Activated naive CD4-positive, alpha-beta T cell treated with anti-CD3 and anti-CD28 coated beads, Interleukin-2, amount 50 U/mL, for 24 hours (primary cell): ENCODE data around the gene URAD.
"Not testable (repeated sequence)": the region's sequence is repeated elsewhere in the genome, so short reads cannot be mapped to it uniquely, and the experiment has no call there.

Experiments used
- H3K27ac Mint-ChIP-seq: one replicate; pipeline ENCODE4 v1.8.0; 2021; ENCODE audit warnings: mild to moderate bottlenecking, mixed read lengths
- H3K27me3 Mint-ChIP-seq: one replicate; pipeline ENCODE4 v1.8.0; 2021; ENCODE audit warnings: mixed read lengths
- H3K36me3 Mint-ChIP-seq: one replicate; pipeline ENCODE4 v1.8.0; 2021; ENCODE audit warnings: mixed read lengths
- H3K4me1 Mint-ChIP-seq: one replicate; pipeline ENCODE4 v1.8.0; 2021; ENCODE audit warnings: mixed read lengths
- H3K4me3 Mint-ChIP-seq: one replicate; pipeline ENCODE4 v1.8.0; 2021; ENCODE audit warnings: mild to moderate bottlenecking, mixed read lengths
- H3K9me3 Mint-ChIP-seq: one replicate; pipeline ENCODE4 v1.8.0; 2021; ENCODE audit warnings: mixed read lengths

URAD gene

GRCh38 chr13:28010046-28010445 is 21.6 kb upstream of the URAD start:
- peak overlapping the region; percentile 31 for H3K27ac Mint-ChIP-seq
- peaks cover 5% of the 10 kb centered on the region for H3K27me3 Mint-ChIP-seq
- no peaks in the 10 kb centered on the region for H3K9me3 Mint-ChIP-seq
- H3K4me3 Mint-ChIP-seq, result no peak overlapping the region
- no peaks in the 10 kb centered on the region for H3K36me3 Mint-ChIP-seq
- no peaks in the 10 kb centered on the region for H3K4me1 Mint-ChIP-seq

GRCh38 chr13:28005016-28005415 is 16.5 kb upstream of the URAD start:
- H3K4me1 Mint-ChIP-seq, H3K27me3 Mint-ChIP-seq, H3K27ac Mint-ChIP-seq, H3K36me3 Mint-ChIP-seq, H3K9me3 Mint-ChIP-seq, H3K4me3 Mint-ChIP-seq: not testable (repeated sequence)

DNA sequence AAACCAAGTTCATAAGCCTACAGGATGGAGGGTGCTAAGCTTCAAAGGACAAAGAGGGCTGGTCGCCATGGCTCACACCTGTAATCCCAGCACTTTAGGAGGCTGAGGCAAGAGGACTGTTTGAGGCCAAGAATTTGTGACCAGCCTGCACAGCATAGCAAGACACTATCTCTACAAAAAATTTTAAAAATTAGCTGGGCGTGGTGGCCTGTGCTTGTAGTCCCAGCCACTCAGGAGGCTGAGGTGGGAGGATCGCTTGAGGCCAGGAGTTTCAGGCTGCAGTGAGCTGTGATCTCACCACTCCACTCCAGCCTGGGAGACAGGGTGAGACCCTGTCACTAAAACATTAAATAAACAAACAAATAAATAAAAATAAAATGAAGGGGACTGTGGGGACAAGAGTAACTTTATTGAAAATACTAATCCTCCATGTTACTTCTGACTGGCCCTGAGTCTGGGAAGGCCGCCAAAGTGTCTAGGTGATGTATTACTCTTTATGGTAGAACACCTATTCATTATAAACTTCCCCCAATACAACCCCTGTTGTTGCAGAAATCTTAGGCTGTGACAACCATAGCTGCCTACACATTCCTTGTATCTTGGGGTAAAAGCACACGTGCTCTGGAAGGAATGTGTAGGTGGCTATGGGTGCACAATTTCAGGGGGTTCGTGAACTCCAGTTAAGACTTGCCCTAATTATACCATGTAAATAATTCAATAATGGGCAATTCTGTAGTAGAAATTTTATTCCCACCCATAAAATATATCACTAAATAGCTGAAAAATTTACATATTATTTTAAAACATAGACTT is 14.6 kb upstream of the URAD start:
- Mint-ChIP-seq H3K27me3 (no peaks in the 10 kb centered on the region), H3K4me1 (peaks cover 1% of the 10 kb centered on the region), H3K4me3 (no peak overlapping the region), H3K27ac (no peak overlapping the region), H3K9me3 (no peaks in the 10 kb centered on the region), H3K36me3 (no peaks in the 10 kb centered on the region)

- Mint-ChIP-seq H3K27me3 (no peaks in the 10 kb centered on the region), H3K9me3 (no peaks in the 10 kb centered on the region), H3K36me3 (no peaks in the 10 kb centered on the region), H3K4me3 (no peak overlapping the region), H3K27ac (no peak overlapping the region), H3K4me1 (peaks cover 3% of the 10 kb centered on the region)
These were observed 13.5 kb upstream of the URAD start for GRCh38 chr13:28001837-28002473.

DNA sequence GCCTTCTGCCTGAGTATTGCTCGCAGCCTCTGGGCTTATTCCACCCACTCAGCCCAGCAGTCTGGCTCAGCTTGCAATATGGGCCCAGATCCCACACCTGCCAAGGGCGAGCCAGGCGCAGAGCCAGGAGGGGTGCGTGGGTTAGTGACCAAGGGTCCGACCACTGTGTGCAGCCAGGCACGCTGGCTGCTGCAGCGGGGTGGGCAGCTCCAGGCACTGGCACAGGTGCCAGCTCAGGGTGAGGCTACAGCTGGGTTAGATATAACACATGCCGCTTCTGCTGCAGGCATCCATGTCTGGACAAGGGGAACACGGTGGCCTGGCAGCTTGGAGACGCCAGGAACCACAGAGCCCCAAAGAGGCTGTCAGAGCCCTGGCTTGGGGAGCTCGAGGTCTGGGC is 12.6 kb upstream of the URAD start:
- no peak overlapping the region for H3K4me3 Mint-ChIP-seq
- no peaks in the 10 kb centered on the region for H3K9me3 Mint-ChIP-seq
- H3K27me3 Mint-ChIP-seq, result no peaks in the 10 kb centered on the region
- no peak overlapping the region for H3K27ac Mint-ChIP-seq
- no peaks in the 10 kb centered on the region for H3K36me3 Mint-ChIP-seq
- H3K4me1 Mint-ChIP-seq, result peaks cover 3% of the 10 kb centered on the region

DNA sequence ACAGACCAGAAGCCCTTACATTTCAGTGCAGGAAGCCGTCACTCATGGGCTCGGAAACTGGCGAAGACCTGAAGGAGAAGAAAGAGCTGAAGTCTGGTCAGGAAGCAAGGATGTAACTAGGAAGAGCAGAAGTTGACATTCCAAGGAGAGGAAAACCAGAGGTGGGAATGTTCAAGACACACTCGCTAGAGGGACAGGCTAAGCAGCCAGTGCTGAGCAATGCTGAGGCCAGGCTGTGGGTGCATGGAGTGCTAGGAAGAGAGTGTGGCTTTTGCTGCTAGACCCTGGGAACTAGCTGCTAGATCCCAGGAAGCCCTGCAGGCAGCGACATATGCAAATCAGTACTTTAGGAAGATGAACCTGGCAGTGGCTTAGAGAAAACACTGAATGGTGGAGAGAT is 12.1 kb upstream of the URAD start:
- no peaks in the 10 kb centered on the region for H3K27me3 Mint-ChIP-seq
- peaks cover 3% of the 10 kb centered on the region for H3K4me1 Mint-ChIP-seq
- H3K4me3 Mint-ChIP-seq, result no peak overlapping the region
- H3K27ac Mint-ChIP-seq, result no peak overlapping the region
- H3K36me3 Mint-ChIP-seq, result no peaks in the 10 kb centered on the region
- H3K9me3 Mint-ChIP-seq, result no peaks in the 10 kb centered on the region

GRCh38 chr13:27997904-27998522 is 9.5 kb upstream of the URAD start:
- H3K27ac Mint-ChIP-seq, result no peak overlapping the region
- H3K9me3 Mint-ChIP-seq, result no peaks in the 10 kb centered on the region
- peaks cover 3% of the 10 kb centered on the region for H3K4me1 Mint-ChIP-seq
- no peak overlapping the region for H3K4me3 Mint-ChIP-seq
- H3K36me3 Mint-ChIP-seq, result no peaks in the 10 kb centered on the region
- no peaks in the 10 kb centered on the region for H3K27me3 Mint-ChIP-seq

DNA sequence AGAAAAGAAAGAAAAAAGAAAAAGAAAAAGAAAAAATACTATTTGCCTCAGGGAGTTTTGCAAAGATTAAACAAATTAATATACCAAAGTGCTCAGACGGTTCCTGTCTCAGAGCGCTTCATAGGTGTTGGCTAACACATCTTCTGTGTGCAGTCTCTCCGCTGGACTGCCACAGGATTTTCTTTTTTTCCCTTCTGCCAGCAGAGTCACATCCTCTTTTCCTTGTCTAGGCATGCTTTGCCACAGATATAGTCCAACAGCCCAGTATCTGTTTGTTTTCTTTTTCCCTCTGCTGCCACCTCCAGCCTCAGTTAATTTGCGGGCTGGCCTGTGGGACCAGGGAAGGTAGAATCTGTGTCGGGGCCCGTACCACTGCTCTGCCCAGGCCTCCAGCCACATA is 3.4 kb upstream of the URAD start:
- no peaks in the 10 kb centered on the region for H3K4me1 Mint-ChIP-seq
- peaks cover 5% of the 10 kb centered on the region for H3K27me3 Mint-ChIP-seq
- H3K4me3 Mint-ChIP-seq, result no peak overlapping the region
- no peak overlapping the region for H3K27ac Mint-ChIP-seq
- H3K36me3 Mint-ChIP-seq, result no peaks in the 10 kb centered on the region
- H3K9me3 Mint-ChIP-seq, result no peaks in the 10 kb centered on the region

DNA sequence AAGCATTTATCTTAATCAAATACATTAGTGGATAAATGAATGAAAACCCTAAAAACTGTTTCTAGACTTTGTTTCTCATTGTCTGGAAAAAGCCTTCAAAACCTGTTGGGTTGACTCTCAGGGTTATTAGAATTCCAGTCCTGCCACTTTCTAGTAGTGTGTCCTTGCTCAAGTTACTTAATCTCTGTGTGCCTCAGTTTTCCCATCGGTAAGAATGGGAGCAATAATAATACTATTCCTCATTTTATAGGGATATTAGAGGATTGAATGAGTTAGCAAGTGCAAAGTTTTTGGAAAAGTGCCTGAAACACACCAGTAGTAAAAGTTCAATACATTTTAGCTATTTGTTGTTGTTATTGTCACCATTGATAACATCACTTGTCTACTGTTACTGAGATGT is 2.9 kb downstream of the URAD start:
- Mint-ChIP-seq H3K4me1 (peaks cover 5% of the 10 kb centered on the region), H3K9me3 (no peaks in the 10 kb centered on the region), H3K4me3 (no peak overlapping the region), H3K36me3 (no peaks in the 10 kb centered on the region), H3K27ac (no peak overlapping the region), H3K27me3 (peaks cover 32% of the 10 kb centered on the region)

DNA sequence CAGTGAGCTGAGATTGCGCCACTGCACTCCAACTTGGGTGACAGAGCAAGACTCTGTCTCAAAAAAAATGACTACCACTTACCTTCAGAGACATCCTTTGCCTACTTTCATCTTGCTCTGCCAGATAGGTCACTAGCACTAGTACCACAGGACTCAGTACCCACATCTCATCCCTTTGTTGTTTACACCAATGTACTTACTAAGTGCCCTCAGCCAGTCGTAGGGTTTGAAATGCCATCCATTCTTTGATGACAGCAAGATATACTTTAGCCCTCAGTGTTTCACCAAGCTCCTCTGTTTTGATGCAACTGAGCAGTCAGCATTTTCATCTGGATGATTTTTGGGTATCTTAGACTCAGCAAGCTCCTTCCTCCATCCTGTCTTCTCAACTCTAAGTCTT is 6.1 kb downstream of the URAD start:
- Mint-ChIP-seq H3K9me3 (no peaks in the 10 kb centered on the region), H3K27me3 (peaks cover 48% of the 10 kb centered on the region), H3K4me3 (no peak overlapping the region), H3K36me3 (no peaks in the 10 kb centered on the region), H3K4me1 (peaks cover 26% of the 10 kb centered on the region), H3K27ac (no peak overlapping the region)

DNA sequence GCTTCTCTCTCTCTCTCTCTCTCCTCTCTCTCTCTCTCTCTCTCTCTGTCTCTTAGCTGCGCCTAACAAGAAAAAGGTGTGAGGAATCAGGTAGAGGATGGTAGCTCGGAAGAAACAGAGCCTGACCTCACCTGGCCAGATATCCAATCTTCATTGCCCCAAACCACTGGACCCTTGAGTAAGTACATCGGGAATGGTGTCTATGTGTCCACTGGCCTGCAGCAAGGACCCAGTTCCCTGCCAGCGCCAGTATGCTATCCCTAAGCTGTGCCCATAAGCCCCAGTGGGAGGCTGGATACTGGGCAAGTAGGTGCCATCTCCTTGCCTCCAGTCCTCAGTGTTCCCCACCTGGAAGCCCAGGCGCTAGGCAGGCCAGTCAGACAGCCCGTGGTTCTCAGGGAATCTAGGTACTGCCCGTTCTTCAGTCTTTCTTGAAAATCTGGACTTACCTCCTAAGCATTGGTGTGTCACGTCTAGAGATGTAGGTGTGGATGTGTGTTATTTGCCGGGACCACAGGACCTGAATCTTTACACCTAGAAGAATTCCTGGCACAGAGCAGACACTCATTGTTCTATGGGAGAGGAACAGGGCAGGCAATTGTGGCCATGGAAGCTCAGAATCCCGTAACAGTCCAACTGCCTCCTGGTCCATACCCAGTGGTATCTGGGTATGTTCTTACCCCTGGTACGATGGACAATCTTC is 7.3 kb downstream of the URAD start:
- H3K4me3 Mint-ChIP-seq, result no peak overlapping the region
- peaks cover 48% of the 10 kb centered on the region for H3K27me3 Mint-ChIP-seq
- no peak overlapping the region for H3K27ac Mint-ChIP-seq
- no peaks in the 10 kb centered on the region for H3K36me3 Mint-ChIP-seq
- peaks cover 26% of the 10 kb centered on the region for H3K4me1 Mint-ChIP-seq
- no peaks in the 10 kb centered on the region for H3K9me3 Mint-ChIP-seq

DNA sequence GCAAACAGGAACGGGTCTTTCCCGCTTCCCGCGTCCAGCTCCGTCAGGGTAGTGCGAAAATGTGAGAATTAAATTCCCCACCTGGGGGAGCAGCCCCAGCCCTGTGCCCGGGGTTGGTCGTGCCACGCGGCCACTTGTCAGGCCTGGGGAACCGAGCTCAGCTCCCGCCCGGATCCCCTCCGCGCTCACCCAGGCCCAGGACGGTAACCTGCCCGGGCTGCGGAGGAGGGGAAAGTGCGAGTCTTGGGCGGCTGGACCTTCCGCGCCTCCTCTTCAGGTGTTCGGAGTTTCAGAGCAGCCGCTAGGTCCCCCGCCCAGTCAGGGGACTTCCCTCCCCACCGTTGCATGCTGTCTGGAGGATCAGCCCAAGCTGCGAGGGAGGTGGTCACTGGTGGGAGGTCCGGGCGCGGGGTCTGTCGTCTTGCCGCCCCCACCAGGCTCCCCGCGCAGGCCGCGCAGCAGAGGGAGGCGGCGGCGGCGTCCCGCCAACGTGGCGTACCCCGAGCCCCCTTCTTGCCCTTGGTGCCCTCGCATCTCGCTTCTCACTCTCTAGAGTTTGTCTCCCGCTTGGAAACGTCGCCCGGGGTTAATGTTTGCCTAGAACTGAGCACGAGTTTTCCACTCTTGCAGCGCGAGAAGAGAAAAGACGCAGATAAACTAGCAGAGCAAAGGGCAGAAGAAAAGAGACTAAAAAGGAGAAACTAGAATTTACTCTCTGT is 8.1 kb downstream of the URAD start:
- Mint-ChIP-seq H3K9me3 (no peaks in the 10 kb centered on the region), H3K4me3 (no peak overlapping the region), H3K27me3 (peaks cover 52% of the 10 kb centered on the region), H3K4me1 (peaks cover 29% of the 10 kb centered on the region), H3K36me3 (no peaks in the 10 kb centered on the region), H3K27ac (no peak overlapping the region)

GRCh38 chr13:27979765-27980279 is 8.7 kb downstream of the URAD start:
- no peak overlapping the region for H3K4me3 Mint-ChIP-seq

DNA sequence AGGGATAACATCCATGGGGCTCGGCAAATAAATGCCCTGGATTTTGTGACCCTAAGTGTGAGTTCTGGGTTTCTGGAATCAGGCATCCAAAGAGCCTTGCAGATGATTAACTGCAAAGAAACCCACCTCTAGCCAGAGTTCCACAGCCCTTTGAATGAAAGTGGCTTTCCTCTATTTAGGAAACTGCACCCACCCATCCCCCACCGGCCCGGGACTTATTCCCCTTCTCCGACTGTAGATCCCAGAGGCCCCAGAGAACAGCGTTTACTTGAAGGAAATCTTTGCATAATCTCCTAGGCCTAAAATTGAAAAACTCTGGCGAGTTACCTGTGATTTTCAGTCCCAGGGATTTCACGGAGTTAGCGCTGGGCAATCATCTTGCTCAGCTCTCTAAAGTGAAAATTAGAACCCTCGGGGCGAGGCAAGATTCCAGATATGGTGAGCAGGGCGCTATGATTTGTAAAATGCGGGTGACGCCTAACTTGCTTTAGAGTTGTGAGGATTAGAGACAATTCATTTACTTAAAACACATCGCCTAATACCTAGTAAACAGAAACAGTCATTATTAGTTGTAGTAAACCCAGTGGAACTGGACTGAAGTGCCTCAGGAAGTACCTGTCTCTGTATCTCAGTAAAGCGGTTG is 9.4 kb downstream of the URAD start:
- Mint-ChIP-seq H3K4me3 (no peak overlapping the region), H3K27me3 (peaks cover 60% of the 10 kb centered on the region), H3K27ac (no peak overlapping the region), H3K4me1 (peaks cover 32% of the 10 kb centered on the region), H3K36me3 (no peaks in the 10 kb centered on the region), H3K9me3 (no peaks in the 10 kb centered on the region)

More at GRCh38 chr13:27979765-27980279, 8.7 kb downstream of the URAD start:
- Mint-ChIP-seq H3K4me1 (peaks cover 32% of the 10 kb centered on the region), H3K36me3 (no peaks in the 10 kb centered on the region), H3K27me3 (peaks cover 57% of the 10 kb centered on the region), H3K9me3 (no peaks in the 10 kb centered on the region), H3K27ac (no peak overlapping the region)
